HG02981 (cell line): ENCODE results near the gene PRR23A.

ENCODE experiments used
- ATAC-seq: cut with Tn5 transposase; IDR thresholded peaks from one replicate; pipeline ENCODE4 v1.9.1; 2021; ENCODE audit warnings: mild to moderate bottlenecking, moderate library complexity; ENCODE audit not compliant: unreplicated experiment

PRR23A gene

DNA sequence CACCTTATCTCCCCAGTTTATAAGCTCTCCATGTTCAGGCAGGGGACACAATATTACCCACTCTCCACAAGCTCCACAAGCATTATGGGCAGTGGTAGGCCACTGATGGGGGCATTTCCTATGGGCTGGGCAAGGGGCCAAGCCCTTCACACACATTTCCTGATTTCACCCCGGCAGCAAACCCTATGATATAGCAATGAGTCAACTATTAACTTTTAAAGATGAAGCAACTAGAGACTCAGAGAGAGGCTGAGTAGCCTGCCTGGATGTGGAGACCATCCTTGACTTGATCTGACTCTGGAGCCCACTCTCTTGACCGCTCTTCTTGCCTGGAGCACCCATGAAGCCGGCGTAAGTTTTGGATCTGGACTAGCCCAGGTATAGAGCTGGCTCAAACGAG, 31.6 kb downstream of the PRR23A start:
- no peak for ATAC-seq

- ATAC-seq, result no peak
Measured at GRCh38 chr3:138972941-138973340, 33.1 kb downstream of the PRR23A start.

GRCh38 chr3:138971766-138972320, 34.2 kb downstream of the PRR23A start:
- no peak for ATAC-seq

DNA sequence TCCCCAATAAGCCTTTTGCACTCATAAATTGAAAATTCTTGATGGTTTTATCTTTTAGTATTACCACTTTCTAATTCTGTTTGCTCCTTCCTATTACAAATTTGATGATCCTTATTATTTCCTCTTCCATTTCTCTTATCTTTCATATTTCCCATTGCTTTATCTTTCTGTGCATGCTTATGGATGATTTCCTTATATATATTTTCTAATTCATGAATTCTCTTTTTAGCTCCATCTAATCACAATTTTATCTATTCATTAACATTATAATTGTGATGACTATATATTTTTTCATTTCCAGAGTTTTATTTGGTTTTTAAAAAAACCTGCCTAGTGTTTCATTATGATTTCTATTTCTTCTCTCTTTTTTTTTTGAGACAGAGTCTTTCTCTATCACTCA, 41.1 kb downstream of the PRR23A start:
- no peak for ATAC-seq

DNA sequence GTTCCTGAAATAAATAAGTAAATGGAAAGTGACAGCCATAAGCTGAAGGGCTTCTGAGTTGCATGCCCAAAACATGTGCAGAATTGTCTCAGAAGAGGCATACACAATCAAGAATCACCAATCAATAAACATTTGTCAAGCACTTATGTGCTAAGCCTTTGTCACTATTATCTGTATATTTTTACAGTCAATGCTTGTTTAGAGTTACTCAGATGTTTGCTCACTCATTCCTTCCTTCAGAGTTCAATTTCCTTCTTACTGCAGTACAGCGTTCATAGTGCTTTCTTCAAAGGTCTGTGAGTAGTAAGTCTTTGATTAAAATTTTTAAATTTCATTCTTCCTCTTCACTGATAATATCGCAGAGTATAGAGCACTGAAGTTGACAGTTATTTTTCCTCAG, 41.8 kb downstream of the PRR23A start:
- no peak for ATAC-seq

GRCh38 chr3:138962854-138963560, 43.1 kb downstream of the PRR23A start:
- ATAC-seq, result no peak

GRCh38 chr3:138960417-138960852, 45.6 kb downstream of the PRR23A start:
- ATAC-seq, result no peak
